ENCODE measurements around the gene CCDC184. TPM values are rescaled to one million over a fixed set of nuclear protein-coding genes. Genes with fewer than 3 reads are reported as not detected.

Gene CCDC184
- total and polyA plus RNA-seq, 4 donors = 0.07 to 0.13 (median 0.08) TPM; not detected in 1

DNA sequence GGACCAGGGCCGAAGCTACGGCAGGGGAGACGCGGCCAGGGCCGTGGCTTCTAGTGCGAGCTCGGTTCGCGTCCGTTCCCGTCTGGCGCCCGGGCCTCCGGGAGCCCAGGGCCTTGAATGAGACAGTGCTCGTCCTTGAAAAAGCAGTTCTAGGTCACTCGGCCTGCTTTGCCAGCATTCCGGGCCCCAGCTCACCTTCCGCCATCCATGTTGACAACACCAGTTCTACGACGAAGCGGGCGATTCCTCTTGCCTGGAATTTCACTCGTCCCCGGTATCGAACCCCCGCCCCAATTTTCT lies 15.2 kb downstream of the CCDC184 start:
- Histone ChIP-seq H3K27me3 (ENCODE audit: control insufficient read depth in 4 of 4, insufficient read depth in 4 of 4, low read length in 3 of 4) (no peaks in the 10 kb centered on the region), H3K4me1 (ENCODE audit: control insufficient read depth in 4 of 4, insufficient read depth in 4 of 4, low read length in 3 of 4) (peaks cover 0 to 12% (median 3%) of the 10 kb centered on the region in 4 donors), H3K36me3 (ENCODE audit: control insufficient read depth in 4 of 4, insufficient read depth in 3 of 4, low read depth in 1 of 4, low read length in 3 of 4) (no peaks in the 10 kb centered on the region), H3K9ac (ENCODE audit: low read depth in 1 of 2, low read length in 2 of 2) (peak overlapping the region; percentile 66 to 77), H3K4me3 (ENCODE audit: low read depth in 1 of 3, low read length in 3 of 3) (peak overlapping the region; percentile 48 to 78 (median 68)), H3K27ac (ENCODE audit: low read depth in 1 of 2, low read length in 2 of 2) (peak overlapping the region; percentile 87 to 93), H3K9me3 (ENCODE audit: control insufficient read depth in 4 of 4, low read length in 3 of 4) (peaks cover 0 to 5% (median 0%) of the 10 kb centered on the region in 4 donors)
- WGBS = 24% methylated on average over 26 of the region's 26 CpGs
- DNase-seq (ENCODE audit: low spot score) = no peak
- TF ChIP-seq RAD21 (IDR thresholded peaks at IDR 0.05) = no peak
- TF ChIP-seq EGR1 (IDR thresholded peaks at IDR 0.05; ENCODE audit: low read depth in 2 of 2) = no peak
- no peak for TF ChIP-seq NR2F2 (IDR thresholded peaks at IDR 0.05)
- TF ChIP-seq, protein P1, sequence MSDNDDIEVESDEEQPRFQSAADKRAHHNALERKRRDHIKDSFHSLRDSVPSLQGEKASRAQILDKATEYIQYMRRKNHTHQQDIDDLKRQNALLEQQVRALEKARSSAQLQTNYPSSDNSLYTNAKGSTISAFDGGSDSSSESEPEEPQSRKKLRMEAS (IDR thresholded peaks at IDR 0.05) = no peak
- TF ChIP-seq, protein P2, sequence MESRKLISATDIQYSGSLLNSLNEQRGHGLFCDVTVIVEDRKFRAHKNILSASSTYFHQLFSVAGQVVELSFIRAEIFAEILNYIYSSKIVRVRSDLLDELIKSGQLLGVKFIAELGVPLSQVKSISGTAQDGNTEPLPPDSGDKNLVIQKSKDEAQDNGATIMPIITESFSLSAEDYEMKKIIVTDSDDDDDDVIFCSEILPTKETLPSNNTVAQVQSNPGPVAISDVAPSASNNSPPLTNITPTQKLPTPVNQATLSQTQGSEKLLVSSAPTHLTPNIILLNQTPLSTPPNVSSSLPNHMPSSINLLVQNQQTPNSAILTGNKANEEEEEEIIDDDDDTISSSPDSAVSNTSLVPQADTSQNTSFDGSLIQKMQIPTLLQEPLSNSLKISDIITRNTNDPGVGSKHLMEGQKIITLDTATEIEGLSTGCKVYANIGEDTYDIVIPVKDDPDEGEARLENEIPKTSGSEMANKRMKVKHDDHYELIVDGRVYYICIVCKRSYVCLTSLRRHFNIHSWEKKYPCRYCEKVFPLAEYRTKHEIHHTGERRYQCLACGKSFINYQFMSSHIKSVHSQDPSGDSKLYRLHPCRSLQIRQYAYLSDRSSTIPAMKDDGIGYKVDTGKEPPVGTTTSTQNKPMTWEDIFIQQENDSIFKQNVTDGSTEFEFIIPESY (IDR thresholded peaks at IDR 0.05) = no peak
- no peak for TF ChIP-seq FOXA2 (IDR thresholded peaks at IDR 0.05)
- TF ChIP-seq HNF4A (conservative IDR thresholded peaks at IDR 0.05) = no peak
- TF ChIP-seq HNF4G (IDR thresholded peaks at IDR 0.05) = no peak

DNA sequence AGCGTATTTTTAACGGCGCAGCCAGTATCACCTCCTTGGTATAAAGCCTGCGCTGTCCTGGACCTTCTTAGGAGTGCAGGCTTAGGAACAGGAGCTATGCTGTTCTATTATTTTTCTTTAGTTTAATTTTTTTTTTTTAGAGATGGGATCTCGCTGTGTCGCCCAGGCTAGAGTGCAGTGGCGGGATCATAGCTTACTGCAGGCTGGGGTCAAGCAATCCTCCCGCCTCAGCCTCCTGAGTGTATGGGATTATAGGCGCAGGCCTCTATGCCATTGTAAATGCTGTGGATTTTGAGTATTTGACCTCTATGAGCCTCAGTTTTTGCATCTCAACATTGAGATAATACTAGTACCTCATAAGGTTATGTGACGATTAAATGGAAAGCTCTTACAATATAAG lies 15.5 kb downstream of the CCDC184 start:
- Histone ChIP-seq H3K4me1 (ENCODE audit: control insufficient read depth in 4 of 4, insufficient read depth in 4 of 4, low read length in 3 of 4) (peaks cover 0 to 12% (median 3%) of the 10 kb centered on the region in 4 donors), H3K36me3 (ENCODE audit: control insufficient read depth in 4 of 4, insufficient read depth in 3 of 4, low read depth in 1 of 4, low read length in 3 of 4) (no peaks in the 10 kb centered on the region), H3K27me3 (ENCODE audit: control insufficient read depth in 4 of 4, insufficient read depth in 4 of 4, low read length in 3 of 4) (no peaks in the 10 kb centered on the region), H3K27ac (ENCODE audit: low read depth in 1 of 2, low read length in 2 of 2) (peak overlapping the region; percentile 87 to 93), H3K9ac (ENCODE audit: low read depth in 1 of 2, low read length in 2 of 2) (peak overlapping the region; percentile 66 to 77), H3K9me3 (ENCODE audit: control insufficient read depth in 4 of 4, low read length in 3 of 4) (peaks cover 0 to 5% (median 2%) of the 10 kb centered on the region in 4 donors), H3K4me3 (ENCODE audit: low read depth in 1 of 3, low read length in 3 of 3) (peak overlapping the region; percentile 48 to 78 (median 68))
- WGBS = 74% methylated on average over 10 of the region's 10 CpGs
- DNase-seq (ENCODE audit: low spot score) = no peak
- TF ChIP-seq, protein P3, sequence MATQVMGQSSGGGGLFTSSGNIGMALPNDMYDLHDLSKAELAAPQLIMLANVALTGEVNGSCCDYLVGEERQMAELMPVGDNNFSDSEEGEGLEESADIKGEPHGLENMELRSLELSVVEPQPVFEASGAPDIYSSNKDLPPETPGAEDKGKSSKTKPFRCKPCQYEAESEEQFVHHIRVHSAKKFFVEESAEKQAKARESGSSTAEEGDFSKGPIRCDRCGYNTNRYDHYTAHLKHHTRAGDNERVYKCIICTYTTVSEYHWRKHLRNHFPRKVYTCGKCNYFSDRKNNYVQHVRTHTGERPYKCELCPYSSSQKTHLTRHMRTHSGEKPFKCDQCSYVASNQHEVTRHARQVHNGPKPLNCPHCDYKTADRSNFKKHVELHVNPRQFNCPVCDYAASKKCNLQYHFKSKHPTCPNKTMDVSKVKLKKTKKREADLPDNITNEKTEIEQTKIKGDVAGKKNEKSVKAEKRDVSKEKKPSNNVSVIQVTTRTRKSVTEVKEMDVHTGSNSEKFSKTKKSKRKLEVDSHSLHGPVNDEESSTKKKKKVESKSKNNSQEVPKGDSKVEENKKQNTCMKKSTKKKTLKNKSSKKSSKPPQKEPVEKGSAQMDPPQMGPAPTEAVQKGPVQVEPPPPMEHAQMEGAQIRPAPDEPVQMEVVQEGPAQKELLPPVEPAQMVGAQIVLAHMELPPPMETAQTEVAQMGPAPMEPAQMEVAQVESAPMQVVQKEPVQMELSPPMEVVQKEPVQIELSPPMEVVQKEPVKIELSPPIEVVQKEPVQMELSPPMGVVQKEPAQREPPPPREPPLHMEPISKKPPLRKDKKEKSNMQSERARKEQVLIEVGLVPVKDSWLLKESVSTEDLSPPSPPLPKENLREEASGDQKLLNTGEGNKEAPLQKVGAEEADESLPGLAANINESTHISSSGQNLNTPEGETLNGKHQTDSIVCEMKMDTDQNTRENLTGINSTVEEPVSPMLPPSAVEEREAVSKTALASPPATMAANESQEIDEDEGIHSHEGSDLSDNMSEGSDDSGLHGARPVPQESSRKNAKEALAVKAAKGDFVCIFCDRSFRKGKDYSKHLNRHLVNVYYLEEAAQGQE (IDR thresholded peaks at IDR 0.05) = no peak
- TF ChIP-seq NR2F2 (IDR thresholded peaks at IDR 0.05) (no peak), RXRA (IDR thresholded peaks at IDR 0.05) (no peak), SP1 (IDR thresholded peaks at IDR 0.05) (no peak), HNF4A (conservative IDR thresholded peaks at IDR 0.05) (no peak), RAD21 (IDR thresholded peaks at IDR 0.05) (no peak), TAF1 (conservative IDR thresholded peaks at IDR 0.05) (no peak), EGR1 (IDR thresholded peaks at IDR 0.05; ENCODE audit: low read depth in 2 of 2) (no peak), JUND (IDR thresholded peaks at IDR 0.05) (no peak), HNF4G (IDR thresholded peaks at IDR 0.05) (no peak), FOXA1 (IDR thresholded peaks at IDR 0.05) (no peak), GABPA (IDR thresholded peaks at IDR 0.05 in 1 of 2, conservative IDR thresholded peaks at IDR 0.05 in 1 of 2) (no peak)
- TF ChIP-seq, protein P2 (IDR thresholded peaks at IDR 0.05) = no peak
- TF ChIP-seq, protein P4, sequence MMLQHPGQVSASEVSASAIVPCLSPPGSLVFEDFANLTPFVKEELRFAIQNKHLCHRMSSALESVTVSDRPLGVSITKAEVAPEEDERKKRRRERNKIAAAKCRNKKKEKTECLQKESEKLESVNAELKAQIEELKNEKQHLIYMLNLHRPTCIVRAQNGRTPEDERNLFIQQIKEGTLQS (IDR thresholded peaks at IDR 0.05) = no peak
- TF ChIP-seq, protein P5, sequence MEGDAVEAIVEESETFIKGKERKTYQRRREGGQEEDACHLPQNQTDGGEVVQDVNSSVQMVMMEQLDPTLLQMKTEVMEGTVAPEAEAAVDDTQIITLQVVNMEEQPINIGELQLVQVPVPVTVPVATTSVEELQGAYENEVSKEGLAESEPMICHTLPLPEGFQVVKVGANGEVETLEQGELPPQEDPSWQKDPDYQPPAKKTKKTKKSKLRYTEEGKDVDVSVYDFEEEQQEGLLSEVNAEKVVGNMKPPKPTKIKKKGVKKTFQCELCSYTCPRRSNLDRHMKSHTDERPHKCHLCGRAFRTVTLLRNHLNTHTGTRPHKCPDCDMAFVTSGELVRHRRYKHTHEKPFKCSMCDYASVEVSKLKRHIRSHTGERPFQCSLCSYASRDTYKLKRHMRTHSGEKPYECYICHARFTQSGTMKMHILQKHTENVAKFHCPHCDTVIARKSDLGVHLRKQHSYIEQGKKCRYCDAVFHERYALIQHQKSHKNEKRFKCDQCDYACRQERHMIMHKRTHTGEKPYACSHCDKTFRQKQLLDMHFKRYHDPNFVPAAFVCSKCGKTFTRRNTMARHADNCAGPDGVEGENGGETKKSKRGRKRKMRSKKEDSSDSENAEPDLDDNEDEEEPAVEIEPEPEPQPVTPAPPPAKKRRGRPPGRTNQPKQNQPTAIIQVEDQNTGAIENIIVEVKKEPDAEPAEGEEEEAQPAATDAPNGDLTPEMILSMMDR (IDR thresholded peaks at IDR 0.05; ENCODE audit: low read depth, low read length, missing input control) = no peak

Data from liver (tissue), 9 donors.